H1 (cell line): ENCODE measurements around the gene HOXB4. TPM values are rescaled to one million over a fixed set of nuclear protein-coding genes. Genes with fewer than 3 reads are reported as not detected.

Experiments used
- CHD2 ChIP-seq: IDR thresholded peaks from 2 replicates; pipeline ENCODE4 v1.6.1; 2012; ENCODE audit warnings: low read length, improper control_type of control experiment
- FOSL1 ChIP-seq: IDR thresholded peaks from 2 replicates; pipeline ENCODE4 v1.6.1; 2011; ENCODE audit warnings: mild to moderate bottlenecking, low read depth, low read length, moderate library complexity; ENCODE audit not compliant: insufficient read depth
- NRF1 ChIP-seq: IDR thresholded peaks from 2 replicates; pipeline ENCODE4 v1.6.1; 2011; ENCODE audit warnings: mild to moderate bottlenecking, low read depth, low read length, improper control_type of control experiment
- POLR2AphosphoS5 ChIP-seq: IDR thresholded peaks from 2 replicates; pipeline ENCODE4 v1.6.1; 2011; ENCODE audit warnings: low read depth, low read length
- SUZ12 ChIP-seq: fragments of 200-600 bp; sonication (generic); IDR thresholded peaks from 2 replicates; pipeline ENCODE4 v1.6.1; 2012; ENCODE audit warnings: mild to moderate bottlenecking, inconsistent platforms, low read length, moderate library complexity, mixed read lengths
- YY1 ChIP-seq: IDR thresholded peaks from 2 replicates; pipeline ENCODE4 v1.6.1; 2011; ENCODE audit warnings: low read depth, mild to moderate bottlenecking, low read length
- polyA plus RNA-seq, 7 experiments: library from polyadenylated mRNA; depleted of rRNA in 3 of 7; stranded (reverse) in 5 of 7; unstranded in 2 of 7; fragments of >200 nt in 5 of 7; fragments of 200-250 nt in 2 of 7; gene quantifications; 1 replicate in 5 of 7; 2 replicates in 1 of 7; 4 replicates in 1 of 7; pipeline versions ENCODE4 v1.2.1 to v1.2.3, GENCODE V29; 2011 to 2013; ENCODE audit warnings: missing spikeins in 2 of 7, mixed read lengths in 2 of 7
- total RNA-seq: library from RNA; stranded (reverse); fragmentation: NEBNext Ultra II Directional; extraction: Animal tissue kit (Norgen Biotek cat#: 25700); gene quantifications from 2 replicates; pipeline ENCODE4 v1.2.1, GENCODE V29; 2021
- TF ChIP-seq, protein P1 (sequence below): fragments of 300-600 bp; sonication (generic); IDR thresholded peaks from 2 replicates; pipeline ENCODE4 v1.7.1; 2012; ENCODE audit warnings: low read length, moderate library complexity, mild to moderate bottlenecking, inconsistent platforms; ENCODE audit not compliant: insufficient replicate concordance
- TF ChIP-seq, protein P2 (sequence below), 3 experiments: IDR thresholded peaks; 1 replicate in 2 of 3; 2 replicates in 1 of 3; pipeline versions ENCODE4 v1.5.1 to v1.6.1; 2011; ENCODE audit warnings: low read length in 3 of 3, mild to moderate bottlenecking in 3 of 3, inconsistent platforms in 2 of 3, low read depth in 1 of 3, moderate library complexity in 1 of 3; ENCODE audit not compliant: insufficient read depth in 1 of 3; ENCODE audit errors: control extremely low read depth in 1 of 3
- TF ChIP-seq, protein P3 (sequence below): IDR thresholded peaks from 2 replicates; pipeline ENCODE4 v1.6.1; 2012; ENCODE audit warnings: inconsistent platforms

Gene HOXB4
- total and polyA plus RNA-seq, 2 of the 8 experiments (the other 6 are each of a cell fraction or from before 2014, with no cell fraction given) = not detected

DNA sequence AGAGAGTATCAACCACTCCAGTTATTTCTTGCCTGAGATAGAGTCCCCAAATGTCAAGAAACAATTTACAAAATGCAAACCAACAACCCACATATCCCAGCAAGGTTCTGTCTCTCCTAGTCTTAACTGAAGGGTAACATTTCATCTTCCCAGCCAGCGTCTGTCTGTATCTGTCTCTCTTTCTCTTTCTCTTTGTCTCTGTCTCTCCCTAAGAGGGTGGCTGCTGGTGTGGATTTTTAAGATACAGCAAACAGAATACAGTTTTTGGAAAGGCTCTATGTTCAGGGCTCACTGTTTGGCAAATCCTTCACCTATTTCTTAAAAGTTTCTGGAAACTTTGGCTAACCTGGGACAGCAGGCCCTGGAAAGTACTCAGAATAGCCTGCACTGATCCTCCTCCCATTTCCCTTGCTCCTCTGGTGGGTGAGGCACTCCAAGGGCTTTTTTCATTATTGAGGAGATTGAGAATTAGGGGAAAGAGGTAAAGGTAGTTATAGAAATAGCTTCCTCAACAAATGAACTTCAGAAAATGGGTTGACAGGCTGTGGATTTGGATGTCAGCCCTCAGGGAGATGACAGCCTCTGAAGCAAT is 6.2 kb downstream of the HOXB4 start (continued):
- TF ChIP-seq, protein P1, sequence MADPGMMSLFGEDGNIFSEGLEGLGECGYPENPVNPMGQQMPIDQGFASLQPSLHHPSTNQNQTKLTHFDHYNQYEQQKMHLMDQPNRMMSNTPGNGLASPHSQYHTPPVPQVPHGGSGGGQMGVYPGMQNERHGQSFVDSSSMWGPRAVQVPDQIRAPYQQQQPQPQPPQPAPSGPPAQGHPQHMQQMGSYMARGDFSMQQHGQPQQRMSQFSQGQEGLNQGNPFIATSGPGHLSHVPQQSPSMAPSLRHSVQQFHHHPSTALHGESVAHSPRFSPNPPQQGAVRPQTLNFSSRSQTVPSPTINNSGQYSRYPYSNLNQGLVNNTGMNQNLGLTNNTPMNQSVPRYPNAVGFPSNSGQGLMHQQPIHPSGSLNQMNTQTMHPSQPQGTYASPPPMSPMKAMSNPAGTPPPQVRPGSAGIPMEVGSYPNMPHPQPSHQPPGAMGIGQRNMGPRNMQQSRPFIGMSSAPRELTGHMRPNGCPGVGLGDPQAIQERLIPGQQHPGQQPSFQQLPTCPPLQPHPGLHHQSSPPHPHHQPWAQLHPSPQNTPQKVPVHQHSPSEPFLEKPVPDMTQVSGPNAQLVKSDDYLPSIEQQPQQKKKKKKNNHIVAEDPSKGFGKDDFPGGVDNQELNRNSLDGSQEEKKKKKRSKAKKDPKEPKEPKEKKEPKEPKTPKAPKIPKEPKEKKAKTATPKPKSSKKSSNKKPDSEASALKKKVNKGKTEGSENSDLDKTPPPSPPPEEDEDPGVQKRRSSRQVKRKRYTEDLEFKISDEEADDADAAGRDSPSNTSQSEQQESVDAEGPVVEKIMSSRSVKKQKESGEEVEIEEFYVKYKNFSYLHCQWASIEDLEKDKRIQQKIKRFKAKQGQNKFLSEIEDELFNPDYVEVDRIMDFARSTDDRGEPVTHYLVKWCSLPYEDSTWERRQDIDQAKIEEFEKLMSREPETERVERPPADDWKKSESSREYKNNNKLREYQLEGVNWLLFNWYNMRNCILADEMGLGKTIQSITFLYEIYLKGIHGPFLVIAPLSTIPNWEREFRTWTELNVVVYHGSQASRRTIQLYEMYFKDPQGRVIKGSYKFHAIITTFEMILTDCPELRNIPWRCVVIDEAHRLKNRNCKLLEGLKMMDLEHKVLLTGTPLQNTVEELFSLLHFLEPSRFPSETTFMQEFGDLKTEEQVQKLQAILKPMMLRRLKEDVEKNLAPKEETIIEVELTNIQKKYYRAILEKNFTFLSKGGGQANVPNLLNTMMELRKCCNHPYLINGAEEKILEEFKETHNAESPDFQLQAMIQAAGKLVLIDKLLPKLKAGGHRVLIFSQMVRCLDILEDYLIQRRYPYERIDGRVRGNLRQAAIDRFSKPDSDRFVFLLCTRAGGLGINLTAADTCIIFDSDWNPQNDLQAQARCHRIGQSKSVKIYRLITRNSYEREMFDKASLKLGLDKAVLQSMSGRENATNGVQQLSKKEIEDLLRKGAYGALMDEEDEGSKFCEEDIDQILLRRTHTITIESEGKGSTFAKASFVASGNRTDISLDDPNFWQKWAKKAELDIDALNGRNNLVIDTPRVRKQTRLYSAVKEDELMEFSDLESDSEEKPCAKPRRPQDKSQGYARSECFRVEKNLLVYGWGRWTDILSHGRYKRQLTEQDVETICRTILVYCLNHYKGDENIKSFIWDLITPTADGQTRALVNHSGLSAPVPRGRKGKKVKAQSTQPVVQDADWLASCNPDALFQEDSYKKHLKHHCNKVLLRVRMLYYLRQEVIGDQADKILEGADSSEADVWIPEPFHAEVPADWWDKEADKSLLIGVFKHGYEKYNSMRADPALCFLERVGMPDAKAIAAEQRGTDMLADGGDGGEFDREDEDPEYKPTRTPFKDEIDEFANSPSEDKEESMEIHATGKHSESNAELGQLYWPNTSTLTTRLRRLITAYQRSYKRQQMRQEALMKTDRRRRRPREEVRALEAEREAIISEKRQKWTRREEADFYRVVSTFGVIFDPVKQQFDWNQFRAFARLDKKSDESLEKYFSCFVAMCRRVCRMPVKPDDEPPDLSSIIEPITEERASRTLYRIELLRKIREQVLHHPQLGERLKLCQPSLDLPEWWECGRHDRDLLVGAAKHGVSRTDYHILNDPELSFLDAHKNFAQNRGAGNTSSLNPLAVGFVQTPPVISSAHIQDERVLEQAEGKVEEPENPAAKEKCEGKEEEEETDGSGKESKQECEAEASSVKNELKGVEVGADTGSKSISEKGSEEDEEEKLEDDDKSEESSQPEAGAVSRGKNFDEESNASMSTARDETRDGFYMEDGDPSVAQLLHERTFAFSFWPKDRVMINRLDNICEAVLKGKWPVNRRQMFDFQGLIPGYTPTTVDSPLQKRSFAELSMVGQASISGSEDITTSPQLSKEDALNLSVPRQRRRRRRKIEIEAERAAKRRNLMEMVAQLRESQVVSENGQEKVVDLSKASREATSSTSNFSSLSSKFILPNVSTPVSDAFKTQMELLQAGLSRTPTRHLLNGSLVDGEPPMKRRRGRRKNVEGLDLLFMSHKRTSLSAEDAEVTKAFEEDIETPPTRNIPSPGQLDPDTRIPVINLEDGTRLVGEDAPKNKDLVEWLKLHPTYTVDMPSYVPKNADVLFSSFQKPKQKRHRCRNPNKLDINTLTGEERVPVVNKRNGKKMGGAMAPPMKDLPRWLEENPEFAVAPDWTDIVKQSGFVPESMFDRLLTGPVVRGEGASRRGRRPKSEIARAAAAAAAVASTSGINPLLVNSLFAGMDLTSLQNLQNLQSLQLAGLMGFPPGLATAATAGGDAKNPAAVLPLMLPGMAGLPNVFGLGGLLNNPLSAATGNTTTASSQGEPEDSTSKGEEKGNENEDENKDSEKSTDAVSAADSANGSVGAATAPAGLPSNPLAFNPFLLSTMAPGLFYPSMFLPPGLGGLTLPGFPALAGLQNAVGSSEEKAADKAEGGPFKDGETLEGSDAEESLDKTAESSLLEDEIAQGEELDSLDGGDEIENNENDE = no peak
- TF ChIP-seq YY1 (no peak), NRF1 (no peak), POLR2AphosphoS5 (no peak), FOSL1 (no peak), CHD2 (no peak), SUZ12 (no peak)
- TF ChIP-seq, protein P2, sequence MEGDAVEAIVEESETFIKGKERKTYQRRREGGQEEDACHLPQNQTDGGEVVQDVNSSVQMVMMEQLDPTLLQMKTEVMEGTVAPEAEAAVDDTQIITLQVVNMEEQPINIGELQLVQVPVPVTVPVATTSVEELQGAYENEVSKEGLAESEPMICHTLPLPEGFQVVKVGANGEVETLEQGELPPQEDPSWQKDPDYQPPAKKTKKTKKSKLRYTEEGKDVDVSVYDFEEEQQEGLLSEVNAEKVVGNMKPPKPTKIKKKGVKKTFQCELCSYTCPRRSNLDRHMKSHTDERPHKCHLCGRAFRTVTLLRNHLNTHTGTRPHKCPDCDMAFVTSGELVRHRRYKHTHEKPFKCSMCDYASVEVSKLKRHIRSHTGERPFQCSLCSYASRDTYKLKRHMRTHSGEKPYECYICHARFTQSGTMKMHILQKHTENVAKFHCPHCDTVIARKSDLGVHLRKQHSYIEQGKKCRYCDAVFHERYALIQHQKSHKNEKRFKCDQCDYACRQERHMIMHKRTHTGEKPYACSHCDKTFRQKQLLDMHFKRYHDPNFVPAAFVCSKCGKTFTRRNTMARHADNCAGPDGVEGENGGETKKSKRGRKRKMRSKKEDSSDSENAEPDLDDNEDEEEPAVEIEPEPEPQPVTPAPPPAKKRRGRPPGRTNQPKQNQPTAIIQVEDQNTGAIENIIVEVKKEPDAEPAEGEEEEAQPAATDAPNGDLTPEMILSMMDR (IDR thresholded peaks at IDR 0.05; ENCODE audit: control extremely low read depth in 1 of 3, insufficient read depth in 1 of 3, low read depth in 1 of 3, low read length in 3 of 3) = no peak
- TF ChIP-seq, protein P3, sequence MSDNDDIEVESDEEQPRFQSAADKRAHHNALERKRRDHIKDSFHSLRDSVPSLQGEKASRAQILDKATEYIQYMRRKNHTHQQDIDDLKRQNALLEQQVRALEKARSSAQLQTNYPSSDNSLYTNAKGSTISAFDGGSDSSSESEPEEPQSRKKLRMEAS = no peak
